Peyer's patch (tissue), 4 donors: ENCODE results near the gene TRMT11.

ENCODE experiments used
- CTCF ChIP-seq, 6 experiments: fragments of 450-650 bp in 4 of 6; fragments of 200-600 bp in 2 of 6; sonication (generic) in 1 of 6; IDR thresholded peaks; one replicate each; pipeline ENCODE4 v1.5.1; 2017 to 2019; ENCODE audit warnings: antibody characterized with exemption in 6 of 6, mild to moderate bottlenecking in 3 of 6, moderate library complexity in 1 of 6
- POLR2A ChIP-seq, 2 donors: fragments of 450-650 bp; IDR thresholded peaks; one replicate each; pipeline ENCODE4 v1.5.1; 2017; ENCODE audit warnings: antibody characterized with exemption in 2 of 2, mild to moderate bottlenecking in 2 of 2, moderate library complexity in 2 of 2

GRCh38 chr6:126069449-126069848 is 83.1 kb downstream of the TRMT11 start:
- TF ChIP-seq CTCF (IDR thresholded peaks at IDR 0.05) (no peak), POLR2A (IDR thresholded peaks at IDR 0.05) (no peak)
